ENCODE measurements around the gene IQCE. TPM values are rescaled to one million over a fixed set of nuclear protein-coding genes. Genes with fewer than 3 reads are reported as not detected.

IQCE gene
- total RNA-seq, 4 donors from 2014 or later, result 9.7 to 23.5 (median 15.6) TPM

- Histone ChIP-seq H3K4me1 (peaks cover 0 to 22% (median 15%) of the 10 kb centered on the region in 3 donors), H3K9me3 (no peaks in the 10 kb centered on the region), H3K36me3 (peaks cover 0 to 60% of the 10 kb centered on the region in 2 donors), H3K4me3 (no peak overlapping the region), H3K27ac (no peak overlapping the region), H3K27me3 (no peaks in the 10 kb centered on the region)
- WGBS, 2 donors (ENCODE audit: low coverage in 1 of 2), result 60 to 92% methylated on average over 3 to 5 of the region's 43 CpGs
- TF ChIP-seq POLR2AphosphoS5 (IDR thresholded peaks at IDR 0.05) (no peak), POLR2A (IDR thresholded peaks at IDR 0.05) (no peak), EP300 (IDR thresholded peaks at IDR 0.05) (no peak)
- TF ChIP-seq, protein P1, sequence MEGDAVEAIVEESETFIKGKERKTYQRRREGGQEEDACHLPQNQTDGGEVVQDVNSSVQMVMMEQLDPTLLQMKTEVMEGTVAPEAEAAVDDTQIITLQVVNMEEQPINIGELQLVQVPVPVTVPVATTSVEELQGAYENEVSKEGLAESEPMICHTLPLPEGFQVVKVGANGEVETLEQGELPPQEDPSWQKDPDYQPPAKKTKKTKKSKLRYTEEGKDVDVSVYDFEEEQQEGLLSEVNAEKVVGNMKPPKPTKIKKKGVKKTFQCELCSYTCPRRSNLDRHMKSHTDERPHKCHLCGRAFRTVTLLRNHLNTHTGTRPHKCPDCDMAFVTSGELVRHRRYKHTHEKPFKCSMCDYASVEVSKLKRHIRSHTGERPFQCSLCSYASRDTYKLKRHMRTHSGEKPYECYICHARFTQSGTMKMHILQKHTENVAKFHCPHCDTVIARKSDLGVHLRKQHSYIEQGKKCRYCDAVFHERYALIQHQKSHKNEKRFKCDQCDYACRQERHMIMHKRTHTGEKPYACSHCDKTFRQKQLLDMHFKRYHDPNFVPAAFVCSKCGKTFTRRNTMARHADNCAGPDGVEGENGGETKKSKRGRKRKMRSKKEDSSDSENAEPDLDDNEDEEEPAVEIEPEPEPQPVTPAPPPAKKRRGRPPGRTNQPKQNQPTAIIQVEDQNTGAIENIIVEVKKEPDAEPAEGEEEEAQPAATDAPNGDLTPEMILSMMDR (IDR thresholded peaks at IDR 0.05), result no peak
- ATAC-seq, result no peak
Observed at GRCh38 chr7:2661602-2662272, 103.0 kb downstream of the IQCE start.

GRCh38 chr7:2662273-2663120, 103.7 kb downstream of the IQCE start:
- H3K9me3 ChIP-seq, result no peaks in the 10 kb centered on the region
- TF ChIP-seq, protein P1 (IDR thresholded peaks at IDR 0.05), result no peak
- no peak for TF ChIP-seq POLR2AphosphoS5 (IDR thresholded peaks at IDR 0.05)
- TF ChIP-seq EP300 (IDR thresholded peaks at IDR 0.05), result no peak
- no peak for TF ChIP-seq POLR2A (IDR thresholded peaks at IDR 0.05)
- H3K4me1 ChIP-seq, result peaks cover 0 to 22% (median 15%) of the 10 kb centered on the region in 3 donors
- 80% methylated on average over 1 of the region's 33 CpGs; no CpG with 5 or more reads in 1 of the 2 donors for WGBS, 2 donors (ENCODE audit: low coverage in 1 of 2)
- H3K27ac ChIP-seq, result peak overlapping the region in 1 of 4 donors; percentile 57
- no peak for ATAC-seq
- H3K4me3 ChIP-seq, result no peak overlapping the region
- H3K27me3 ChIP-seq, result no peaks in the 10 kb centered on the region
- peaks cover 0 to 57% of the 10 kb centered on the region in 2 donors for H3K36me3 ChIP-seq

DNA sequence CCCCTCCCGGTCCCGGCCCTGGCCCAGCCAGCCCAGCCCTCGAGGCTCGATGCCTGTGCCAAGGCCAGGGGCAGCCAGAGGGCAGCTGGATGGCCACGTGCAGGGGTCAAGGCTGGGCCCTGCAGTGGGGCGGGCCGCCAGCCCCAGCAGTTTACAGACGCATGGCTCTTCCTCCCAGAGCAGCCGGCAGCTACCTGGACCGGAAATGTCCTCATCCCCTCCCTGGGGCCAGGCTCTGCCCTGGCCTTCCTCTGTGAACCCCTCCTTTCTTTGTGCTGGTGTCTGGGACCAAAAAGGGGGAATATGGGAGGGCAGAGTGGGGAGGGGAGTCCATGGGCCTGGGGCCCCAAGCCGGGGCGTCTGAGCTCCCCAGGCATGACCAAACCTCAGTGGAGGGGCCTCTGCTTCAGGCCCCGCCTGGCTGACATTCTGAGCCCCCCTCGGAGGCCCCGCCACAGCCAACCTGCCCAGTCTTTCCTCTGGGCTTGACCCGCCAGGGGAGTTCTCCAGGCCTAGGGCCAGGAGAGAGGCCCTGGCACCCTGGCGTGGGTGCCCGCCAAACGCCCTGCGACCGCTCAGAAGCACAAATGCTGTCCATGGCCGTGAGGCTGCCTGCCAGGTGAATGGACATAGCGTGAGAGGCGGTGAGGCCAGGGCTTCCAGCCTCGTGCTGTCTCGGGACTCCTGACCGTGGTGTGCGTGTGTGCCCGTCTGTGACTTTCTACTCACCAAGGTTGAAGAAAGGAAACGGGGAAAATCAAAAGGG, 104.5 kb downstream of the IQCE start:
- Histone ChIP-seq H3K27me3 (no peaks in the 10 kb centered on the region), H3K9me3 (no peaks in the 10 kb centered on the region), H3K4me3 (no peak overlapping the region), H3K36me3 (peaks cover 0 to 48% of the 10 kb centered on the region in 2 donors), H3K4me1 (peaks cover 0 to 22% (median 15%) of the 10 kb centered on the region in 3 donors), H3K27ac (peak overlapping the region in 1 of 4 donors; percentile 57)
- ATAC-seq, result peak; percentile 69
- TF ChIP-seq, protein P1 (IDR thresholded peaks at IDR 0.05), result no peak
- TF ChIP-seq POLR2A (IDR thresholded peaks at IDR 0.05) (no peak), POLR2AphosphoS5 (IDR thresholded peaks at IDR 0.05) (peak; percentile 55), EP300 (IDR thresholded peaks at IDR 0.05) (no peak)
- WGBS, 2 donors (ENCODE audit: low coverage in 1 of 2), result 75 to 81% methylated on average over 4 to 7 of the region's 30 CpGs

GRCh38 chr7:2663960-2664359, 105.2 kb downstream of the IQCE start:
- peaks cover 0 to 42% of the 10 kb centered on the region in 2 donors for H3K36me3 ChIP-seq
- peaks cover 0 to 22% (median 15%) of the 10 kb centered on the region in 3 donors for H3K4me1 ChIP-seq
- H3K9me3 ChIP-seq, result no peaks in the 10 kb centered on the region
- TF ChIP-seq, protein P1 (IDR thresholded peaks at IDR 0.05), result no peak
- TF ChIP-seq EP300 (IDR thresholded peaks at IDR 0.05) (no peak), POLR2AphosphoS5 (IDR thresholded peaks at IDR 0.05) (no peak)
- ATAC-seq, result no peak
- WGBS, 2 donors (ENCODE audit: low coverage in 1 of 2), result 100% methylated on average over 1 of the region's 4 CpGs; no CpG with 5 or more reads in 1 of the 2 donors
- no peaks in the 10 kb centered on the region for H3K27me3 ChIP-seq
- H3K4me3 ChIP-seq, result no peak overlapping the region
- H3K27ac ChIP-seq, result peak overlapping the region in 1 of 4 donors; percentile 57

Small RNA genes within 50 kb of the gene (small RNA-seq; reads per million reads assigned to genes)
- gene MIR4648, result 0 reads per million in 4 donors

Other genes starting within 250 kb of the IQCE start
- 10 to 100 TPM in 2 of 4 donors, 1 to 10 TPM in 2; 8.7 to 17.8 (median 9.8) TPM for gene SNX8, start 244.5 kb upstream of the IQCE start, total RNA-seq
- 100 to 1,000 TPM; 126 to 147 (median 137) TPM for gene EIF3B, start 204.2 kb upstream of the IQCE start, total RNA-seq
- 10 to 100 TPM in 3 of 4 donors, 1 to 10 TPM in 1; 8.3 to 18.3 (median 13.4) TPM for gene CHST12, start 155.4 kb upstream of the IQCE start, total RNA-seq
- not detected for gene GRIFIN, start 82.6 kb upstream of the IQCE start, total RNA-seq
- gene LFNG, start 39.2 kb upstream of the IQCE start, total RNA-seq, result 1 to 10 TPM; 4.4 to 9.8 (median 8.4) TPM
- gene BRAT1, start 3.5 kb upstream of the IQCE start, total RNA-seq, result 10 to 100 TPM; 19.9 to 36.0 (median 32.4) TPM
- gene TTYH3, start 73.0 kb downstream of the IQCE start, total RNA-seq, result 10 to 100 TPM; 11.2 to 29.8 (median 16.9) TPM
- gene AMZ1, start 129.2 kb downstream of the IQCE start, total RNA-seq, result under 1 TPM; 0.12 to 0.62 (median 0.32) TPM

Measured in gastroesophageal sphincter (tissue), 4 donors.